NOMO-1 treated with dmso at 0.1 percent for 144 hours (cell line): ENCODE results near the gene HAGHL.
A peak's percentile ranks its signal among the peaks of the same experiment; 100 is the strongest.
"Not testable (repeated sequence)": the region's sequence is repeated elsewhere in the genome, so short reads cannot be mapped to it uniquely, and the experiment has no call there.

Source experiments
- DNase-seq: peaks from one replicate; lab custom pipeline; 2025; ENCODE audit not compliant: unreplicated experiment; lab: John Stamatoyannopoulos, UW

Gene HAGHL

DNA sequence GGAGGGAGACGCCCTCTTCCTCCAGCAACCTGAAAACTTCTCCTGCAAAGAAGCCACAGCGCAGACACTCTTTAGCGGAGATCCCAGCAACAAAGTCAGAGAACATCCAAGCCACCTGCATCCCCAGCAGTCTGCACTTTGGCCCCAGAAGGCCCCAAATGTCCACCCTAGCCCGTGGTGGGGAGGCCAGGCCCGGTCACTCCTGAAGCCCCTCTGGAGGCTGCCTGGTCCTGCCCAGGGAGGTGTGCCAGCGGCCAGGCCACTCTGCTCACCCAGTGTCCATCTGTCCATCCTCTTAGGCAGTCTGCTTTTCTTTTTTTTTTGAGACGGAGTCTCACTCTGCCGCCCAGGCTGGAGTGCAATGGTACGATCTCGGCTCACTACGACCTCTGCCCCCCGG lies 5.4 kb downstream of the HAGHL start:
- DNase-seq, result no peak

DNA sequence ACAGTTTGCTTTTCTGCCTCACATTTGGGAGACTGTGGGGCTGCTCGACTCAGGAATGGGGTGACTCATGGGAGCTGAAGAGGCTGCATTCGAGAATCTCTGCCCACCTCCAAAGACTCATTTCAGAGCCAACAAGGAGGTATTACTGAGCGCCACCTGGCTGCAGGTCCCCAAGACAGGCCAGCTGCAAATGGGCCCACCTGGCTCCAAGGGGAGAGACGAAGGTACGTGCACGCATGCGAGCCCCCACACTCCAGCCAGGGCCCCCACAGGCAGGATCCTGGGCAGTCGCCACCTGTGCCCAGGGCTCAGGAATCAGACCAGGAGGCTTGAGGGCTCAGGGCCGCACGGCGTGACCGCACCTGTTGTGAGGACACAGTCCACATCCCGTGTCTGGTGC lies 6.0 kb downstream of the HAGHL start:
- no peak for DNase-seq

DNA sequence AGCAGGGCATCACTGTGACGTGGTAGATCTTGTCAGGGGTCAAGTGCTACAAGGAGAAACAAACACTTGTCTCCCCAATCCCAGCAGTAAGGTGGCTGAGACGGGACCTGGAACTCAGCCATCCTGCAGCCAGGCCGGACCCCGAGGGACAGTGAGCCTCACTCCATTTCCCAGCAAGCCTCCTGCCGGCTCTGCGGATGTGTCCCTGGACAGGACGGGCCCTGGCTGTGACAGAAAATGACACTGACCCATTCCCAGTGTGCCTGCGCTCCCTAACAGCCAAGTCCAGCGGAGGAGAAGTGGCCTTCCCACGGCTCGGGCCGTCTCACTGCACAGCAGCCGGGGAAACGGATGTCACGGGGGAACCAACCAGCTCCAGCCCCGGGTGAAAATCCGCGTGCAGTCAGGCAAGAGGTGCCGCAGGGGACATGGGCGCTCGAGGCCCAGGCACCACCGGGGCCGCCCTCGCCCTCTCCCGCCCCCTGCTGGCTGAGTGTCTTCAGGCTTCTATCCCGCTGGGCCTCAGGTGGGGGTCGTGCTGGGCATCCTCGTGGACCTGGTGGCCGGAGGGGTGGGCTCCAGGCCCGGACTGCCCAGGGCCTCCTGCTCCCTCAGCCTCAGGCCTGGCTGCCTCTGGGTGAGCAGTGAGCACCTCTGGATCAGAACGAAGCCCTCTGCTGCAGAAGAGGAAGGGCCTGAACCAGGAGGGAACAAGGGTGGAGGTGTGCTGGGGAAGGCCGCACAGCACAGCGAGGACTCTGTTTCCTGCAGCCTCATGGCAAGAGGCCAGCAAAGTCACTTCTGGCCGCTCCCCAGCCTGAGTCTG lies 6.7 kb downstream of the HAGHL start:
- no peak for DNase-seq

DNA sequence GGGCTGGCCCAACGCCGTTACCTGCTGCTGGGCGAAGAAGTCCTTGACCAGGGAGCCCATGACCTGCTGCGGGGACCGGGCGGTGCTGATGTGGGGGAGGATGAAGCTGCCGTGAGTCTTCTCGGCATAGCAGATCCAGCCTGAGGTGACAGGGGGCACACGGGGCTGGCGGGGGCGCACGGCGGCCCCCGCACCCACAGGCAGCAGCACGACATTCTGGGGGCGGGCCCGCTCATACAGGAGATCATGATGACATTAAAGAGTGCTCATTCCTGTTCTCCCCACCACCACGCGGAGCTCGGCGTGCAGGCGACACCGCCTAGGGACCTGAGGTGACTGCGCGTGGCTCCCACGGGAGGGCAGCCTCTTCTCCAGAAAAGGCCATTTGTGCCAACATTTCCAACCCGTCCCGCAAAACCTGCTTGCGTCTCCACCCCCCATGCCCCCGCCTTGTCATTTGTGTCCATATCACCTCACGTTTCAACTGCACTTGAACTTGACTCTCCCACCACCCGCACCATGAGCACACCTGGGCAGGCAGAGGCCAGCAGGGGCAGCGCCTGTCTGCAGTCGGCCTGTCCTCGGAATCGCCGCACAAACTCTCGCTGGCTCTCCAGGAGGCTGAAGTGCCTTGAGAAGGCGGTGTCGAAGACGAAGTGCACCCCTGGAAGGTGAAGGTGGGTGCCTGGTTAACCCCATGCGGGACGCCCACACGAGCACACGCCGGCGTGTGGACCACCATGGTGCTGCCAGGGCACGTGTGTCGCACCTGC lies 7.5 kb downstream of the HAGHL start:
- DNase-seq, result no peak

DNA sequence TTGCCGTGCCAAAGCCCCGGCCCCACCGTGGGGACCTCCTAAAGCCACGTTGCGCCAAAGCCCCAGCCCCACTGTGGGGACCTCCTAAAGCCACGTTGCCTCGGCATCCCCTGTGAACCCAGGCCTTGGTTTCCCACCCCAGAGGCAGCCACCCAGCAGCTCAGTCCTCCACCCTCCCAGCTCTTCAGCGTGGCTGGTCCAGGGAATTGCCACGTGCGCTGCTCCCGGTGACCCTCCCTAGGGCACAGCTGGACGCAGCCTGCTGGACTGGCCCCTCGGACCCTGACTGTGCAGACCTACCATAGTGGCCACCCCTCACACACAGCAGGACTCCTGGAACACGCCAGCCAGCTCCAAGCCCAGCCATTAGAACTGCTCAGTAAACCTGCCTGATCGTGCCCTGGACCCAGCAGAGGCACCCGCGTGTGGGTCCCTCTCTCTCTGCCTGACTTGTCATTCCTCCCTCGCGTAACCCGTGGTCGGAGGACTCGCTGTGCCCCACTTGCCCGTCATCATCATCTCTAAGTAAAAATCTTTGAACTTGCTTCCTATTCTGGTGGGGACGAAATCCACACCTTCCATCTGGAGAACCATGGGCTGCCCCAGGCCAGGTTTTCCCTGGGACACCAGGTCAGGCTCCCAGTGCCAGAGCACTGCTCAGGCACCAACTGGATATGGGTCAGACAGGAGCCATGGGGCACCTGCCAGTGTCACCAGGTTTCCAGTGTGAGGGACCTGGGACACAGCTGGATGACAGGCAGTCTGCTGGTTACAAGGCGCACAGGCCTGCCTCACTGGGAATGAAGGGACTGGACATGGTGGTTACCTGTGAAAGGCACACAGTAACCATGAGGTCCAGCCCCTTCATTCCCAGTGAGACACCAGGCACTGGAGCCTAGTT lies 8.3 kb downstream of the HAGHL start:
- DNase-seq, result no peak

DNA sequence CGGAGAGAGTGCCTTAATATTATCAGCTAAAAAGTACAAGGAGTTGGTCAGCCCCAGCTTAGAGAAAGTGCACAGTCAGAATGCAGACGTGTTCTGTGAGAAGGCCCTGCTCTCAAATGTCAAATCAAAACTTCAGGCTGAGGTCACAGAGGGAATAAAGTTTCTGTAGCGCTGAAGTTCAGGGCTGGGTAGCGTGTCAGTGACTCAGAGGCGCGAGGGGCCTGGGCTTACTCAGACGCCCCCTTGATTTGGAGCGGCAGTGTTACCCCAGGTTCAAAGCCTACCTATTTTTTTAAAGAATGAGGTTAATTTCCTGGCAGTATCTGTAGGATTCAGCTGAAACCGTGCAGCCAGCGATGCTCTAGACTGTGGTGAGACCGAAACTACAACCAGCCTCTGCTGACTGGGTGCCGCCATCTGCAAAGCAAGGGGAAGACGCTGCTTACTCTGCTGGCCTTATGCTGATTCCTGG lies 9.1 kb downstream of the HAGHL start:
- DNase-seq, result no peak

DNA sequence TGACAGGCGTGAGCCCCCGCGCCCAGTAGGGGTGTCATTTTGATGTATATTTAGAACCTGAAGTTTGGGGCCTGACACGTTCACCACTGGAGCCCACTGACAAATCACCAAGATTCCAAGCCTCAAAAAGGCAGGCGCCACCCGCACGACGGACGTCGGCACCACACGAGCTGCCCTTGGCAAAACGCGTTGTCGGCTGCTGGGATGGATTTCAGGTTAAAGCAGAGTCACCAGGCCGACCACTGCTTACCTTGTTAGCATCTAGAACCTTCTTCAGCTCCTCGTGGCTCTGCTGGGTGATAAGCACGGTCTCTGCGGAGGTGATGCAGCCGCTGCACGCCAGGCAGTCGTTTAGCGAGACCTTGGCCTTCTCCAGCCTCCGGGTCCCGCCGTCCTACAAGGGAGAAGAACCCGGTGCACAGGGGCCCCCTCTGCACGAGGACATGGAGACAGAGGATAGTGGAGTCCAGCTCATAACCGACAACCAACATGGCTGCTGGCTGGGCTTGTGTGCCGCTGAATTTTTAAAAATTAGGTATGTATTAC lies 10.1 kb downstream of the HAGHL start:
- DNase-seq, result no peak

DNA sequence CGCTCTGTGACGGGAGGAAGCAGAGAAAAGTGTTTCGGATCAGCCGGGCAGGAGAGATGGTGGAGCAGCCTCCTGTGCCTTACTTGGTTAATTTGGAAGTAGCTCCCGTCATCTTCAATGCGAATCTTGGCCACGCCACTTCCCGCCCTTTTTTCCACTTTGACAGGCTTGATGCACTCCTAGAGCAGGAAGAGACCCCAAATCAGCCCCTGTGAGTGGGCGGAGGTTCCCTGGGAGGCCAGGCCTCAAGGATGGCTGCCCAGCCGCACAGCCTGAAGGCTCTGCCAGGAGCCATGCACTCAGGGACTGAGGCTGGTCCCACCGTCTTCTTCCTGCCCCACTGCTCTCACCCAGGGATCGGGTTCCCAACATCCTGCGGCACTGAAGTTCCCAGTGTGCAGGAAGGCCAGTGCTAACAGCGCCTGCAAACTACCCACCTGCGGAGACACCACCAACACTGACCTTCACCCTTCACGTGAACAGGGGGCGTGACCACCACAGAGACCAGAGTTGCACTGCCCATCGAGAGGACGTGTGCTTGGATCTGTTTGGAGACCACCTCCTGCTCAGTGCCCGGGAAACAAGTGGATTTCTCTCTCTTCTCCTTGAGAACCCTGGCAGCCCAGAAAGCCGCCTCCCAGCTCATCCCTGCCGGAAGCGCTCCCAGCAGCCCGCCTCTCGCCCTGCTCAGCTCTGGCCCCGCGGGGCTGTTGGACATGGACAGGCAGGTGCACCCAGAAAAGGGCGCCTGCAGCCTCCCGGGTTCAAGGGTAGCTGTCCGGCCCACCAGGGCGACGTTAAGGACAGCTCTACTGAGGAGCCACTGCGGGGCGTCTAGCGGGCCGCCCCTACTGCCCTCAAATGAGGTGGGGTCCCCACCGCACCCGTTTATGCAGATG lies 12.9 kb downstream of the HAGHL start:
- no peak for DNase-seq

DNA sequence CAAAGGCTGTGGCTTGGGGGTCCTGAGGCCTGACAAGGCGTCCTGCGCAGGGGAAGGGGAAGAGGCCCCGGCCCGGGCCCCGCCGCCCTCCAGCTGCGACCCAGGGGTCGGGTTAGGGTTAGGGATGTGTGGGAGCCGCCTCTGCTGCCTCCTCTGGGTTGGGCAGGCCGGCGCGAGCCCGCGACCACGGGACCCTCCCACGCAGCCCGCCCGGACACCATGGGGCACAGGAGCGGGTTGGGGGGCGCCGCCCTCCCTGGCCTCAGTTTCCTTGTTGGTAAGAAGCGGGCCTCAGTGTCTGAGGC lies 13.5 kb downstream of the HAGHL start:
- no peak for DNase-seq

DNA sequence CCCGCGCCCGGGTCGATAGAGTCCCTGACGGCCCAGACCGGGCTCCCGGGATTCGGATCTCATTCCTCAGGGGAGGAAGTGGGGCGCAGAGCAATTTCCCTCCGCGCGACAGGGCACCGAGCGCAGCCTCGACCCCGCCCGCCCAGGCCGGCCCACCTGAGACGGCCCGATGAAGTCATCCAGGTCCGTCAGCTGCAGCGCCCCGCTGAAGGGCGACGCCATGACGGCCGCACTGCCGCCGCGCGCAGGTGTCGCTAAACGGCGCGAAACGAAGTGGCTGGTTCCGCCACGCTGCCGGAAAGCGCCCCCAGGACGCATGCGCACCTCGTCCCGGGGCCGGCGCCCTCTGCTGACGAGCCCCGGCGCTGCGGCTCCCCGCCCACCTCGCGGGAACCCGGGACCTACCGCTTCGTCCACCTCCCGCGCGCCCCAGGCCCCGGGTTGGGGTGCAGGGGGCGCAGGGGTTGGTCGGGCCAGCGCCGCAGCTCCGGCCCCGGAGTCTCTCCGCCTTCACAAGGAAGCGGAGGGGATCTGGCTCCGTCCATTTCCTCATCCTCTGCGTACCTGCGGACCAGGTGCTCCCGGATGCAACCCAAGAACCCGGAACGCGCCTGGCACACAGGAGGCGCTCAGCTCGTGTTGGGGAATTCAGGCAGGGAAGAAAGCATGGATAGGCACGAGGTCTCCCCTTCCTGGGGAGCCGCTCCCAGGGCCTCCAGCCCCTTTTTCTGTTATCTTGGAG lies 14.0 kb downstream of the HAGHL start, which contains the start of gene CIAO3:
Gene CIAO3 (minus strand): TSS at position 234 of the 742 bp plus-strand sequence. CDS start 12 bp downstream, at position 222.
- DNase-seq, result peak; percentile 52

DNA sequence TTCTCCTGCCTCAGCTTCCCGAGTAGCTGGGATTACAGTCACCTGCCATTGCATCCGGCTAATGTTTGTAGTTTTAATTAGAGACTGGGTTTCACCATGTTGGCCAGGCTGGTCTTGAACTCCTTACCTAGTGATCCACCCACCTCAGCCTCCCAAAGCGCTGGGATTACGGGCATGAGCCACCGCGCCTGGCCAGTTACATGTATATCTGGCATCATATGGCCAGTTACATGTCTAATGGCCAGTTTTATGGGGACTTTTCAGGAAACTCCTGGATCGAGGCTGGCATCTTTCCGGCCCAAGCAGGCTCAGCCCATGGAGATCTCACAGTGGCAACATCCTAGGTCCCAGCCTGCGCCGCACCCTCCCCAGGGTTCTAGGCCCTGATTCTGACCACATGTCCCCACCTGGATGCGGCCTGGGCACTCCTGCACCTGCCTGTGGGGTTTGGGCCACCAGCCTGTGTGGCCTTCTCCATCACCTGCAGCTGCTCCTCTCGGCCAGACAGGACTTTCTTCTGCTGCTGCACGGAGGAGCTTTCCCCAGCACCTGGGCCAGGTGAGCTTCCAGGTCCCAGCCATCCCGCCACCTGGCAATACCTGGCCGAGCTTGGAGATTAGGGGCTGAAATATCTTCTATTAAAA lies 15.2 kb downstream of the HAGHL start:
- DNase-seq, result no peak

DNA sequence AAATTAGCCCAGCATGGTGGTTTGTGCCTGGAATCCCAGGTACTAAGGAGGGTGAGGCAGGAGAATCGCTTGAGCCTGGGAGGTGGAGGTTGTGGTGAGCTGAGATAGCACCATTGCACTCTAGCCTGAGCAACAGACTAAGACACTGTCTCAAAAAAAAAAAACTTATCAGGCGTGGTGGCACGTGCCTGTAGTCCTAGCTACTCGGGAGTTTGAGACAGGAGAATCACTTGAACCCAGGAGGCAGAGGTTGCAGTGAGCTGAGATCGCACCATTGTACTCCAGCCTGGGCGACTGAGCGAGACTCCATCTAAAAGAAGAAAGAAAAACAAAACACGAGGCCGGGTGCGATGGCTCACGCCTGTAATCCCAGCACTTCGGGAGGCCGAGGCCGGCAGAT lies 16.0 kb downstream of the HAGHL start:
- DNase-seq, result not testable (repeated sequence)

DNA sequence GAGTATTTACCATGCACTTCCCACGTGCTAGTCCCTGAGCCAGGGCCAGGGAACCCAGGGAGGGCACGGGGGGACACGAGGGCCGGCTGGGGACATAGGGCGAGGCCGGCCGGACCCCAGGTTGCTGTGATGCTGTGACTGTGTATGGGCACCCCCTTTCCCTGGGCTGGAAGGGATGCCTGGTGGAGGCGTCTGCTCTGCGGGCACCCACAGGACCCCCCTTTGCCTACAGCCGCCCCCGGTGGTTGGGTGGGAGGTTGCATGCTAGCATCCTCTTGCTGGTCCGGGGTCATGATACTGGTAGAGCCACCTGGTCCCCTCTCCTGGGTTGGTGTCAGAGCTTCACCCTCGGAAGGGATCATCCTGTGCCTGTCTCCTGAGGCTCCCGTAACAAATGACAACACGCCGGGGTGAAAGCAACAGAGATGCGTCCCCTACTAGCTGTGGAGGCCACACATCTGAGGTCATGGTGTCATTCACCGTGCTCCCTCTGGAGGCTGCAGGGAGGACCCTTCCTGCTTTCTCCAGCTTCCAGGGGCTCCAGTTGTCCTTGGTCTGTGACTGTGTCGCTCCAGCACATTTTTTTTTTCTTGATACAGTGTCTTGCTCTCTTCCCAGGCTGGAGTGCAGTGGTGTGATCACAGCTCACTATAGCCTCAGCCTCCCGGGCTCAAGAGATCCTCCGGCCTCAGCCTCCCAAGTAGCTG lies 17.0 kb downstream of the HAGHL start:
- DNase-seq, result no peak

DNA sequence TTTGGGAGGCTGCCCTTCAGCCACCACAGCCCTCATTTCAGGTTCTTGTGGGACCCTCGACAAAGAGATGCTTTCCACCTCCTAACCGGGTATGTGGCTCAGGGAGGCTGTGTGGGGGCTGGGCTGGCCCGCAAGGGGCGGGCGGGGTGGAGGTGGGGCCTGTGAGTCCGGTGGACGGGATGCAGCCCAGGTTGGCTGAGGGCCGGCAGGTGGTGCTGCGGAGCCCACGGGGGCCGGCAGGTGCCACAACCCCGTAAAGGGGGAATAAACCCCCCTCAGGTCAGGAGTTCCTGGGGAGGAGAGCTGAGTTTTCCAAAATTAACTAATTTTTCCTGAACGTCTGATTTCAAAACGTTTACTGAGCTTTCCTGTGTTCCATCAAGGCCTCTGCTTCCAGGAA lies 18.8 kb downstream of the HAGHL start:
- no peak for DNase-seq

DNA sequence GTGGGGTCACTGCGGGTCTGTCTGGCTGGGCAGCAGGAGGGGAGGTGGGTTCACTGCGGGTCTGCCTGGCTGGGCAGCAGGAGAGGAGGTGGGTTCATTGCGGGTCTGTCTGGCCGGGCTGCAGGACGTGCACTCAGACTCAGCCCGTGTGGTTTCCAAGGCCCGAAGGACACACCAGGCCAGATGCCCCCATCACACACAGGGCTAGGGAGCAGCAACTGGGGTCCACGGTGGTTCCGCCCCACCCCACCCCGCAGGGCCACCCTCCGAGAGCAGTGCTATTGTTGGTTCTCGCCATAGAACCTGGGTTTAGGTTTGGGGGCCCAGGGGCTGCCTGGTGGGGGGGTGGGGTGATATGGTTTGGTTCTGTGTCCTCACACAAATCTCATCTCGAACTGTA lies 19.7 kb downstream of the HAGHL start:
- DNase-seq, result no peak

DNA sequence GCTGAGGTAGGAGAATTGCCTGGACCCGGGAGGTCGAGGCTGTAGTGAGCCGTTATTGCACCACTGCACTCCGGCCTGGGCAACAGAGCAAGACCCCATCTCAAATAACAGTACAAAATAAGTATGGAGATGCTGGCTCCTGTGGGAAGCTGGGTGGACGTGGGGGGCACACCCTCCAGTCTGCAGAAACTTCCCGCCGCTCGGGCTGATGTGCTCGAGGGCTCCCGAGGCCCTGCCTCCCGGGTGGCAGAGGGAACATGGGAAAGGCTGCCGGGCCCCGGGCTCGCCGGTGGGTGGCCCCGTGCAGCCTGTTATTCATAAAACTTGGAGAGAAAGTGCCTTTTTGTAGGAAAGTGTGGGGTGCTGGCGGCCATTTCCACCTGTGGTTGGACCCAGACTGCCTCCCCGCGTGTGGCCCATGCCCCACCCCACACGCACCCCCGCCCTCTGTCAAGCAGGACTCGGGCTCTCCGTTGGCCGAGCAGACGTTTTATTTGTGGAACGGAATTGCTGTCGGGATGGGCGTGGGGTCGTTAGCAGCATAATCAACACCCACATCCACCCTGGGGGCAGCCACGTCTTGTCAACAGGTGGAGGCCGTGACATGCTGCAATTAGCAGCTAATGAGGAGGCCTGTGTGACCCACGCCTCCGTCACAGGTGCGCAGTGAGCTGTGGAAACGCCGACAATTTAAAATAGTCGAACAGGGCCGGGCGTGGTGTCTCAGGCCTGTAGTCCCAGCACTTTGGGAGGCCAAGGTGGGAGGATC lies 21.3 kb downstream of the HAGHL start:
- DNase-seq, result no peak

DNA sequence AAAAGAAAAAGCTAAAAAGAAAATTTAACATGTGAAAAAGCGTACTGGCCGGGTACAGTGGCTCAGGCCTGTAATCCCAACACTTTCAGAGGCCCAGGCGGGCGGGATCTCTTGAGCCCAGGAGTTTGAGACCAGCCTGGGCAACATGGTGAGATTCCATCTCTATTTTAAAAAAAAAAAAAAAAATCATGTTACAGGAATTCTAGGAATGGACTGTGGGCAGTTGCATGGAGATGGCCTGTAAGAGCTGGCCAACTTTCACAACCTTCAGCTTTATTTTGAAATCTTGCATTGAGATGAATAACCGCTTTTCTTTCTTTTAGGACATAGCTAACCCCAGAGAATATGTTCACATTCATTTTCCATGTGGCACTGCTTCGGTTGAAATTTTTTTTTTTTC lies 22.1 kb downstream of the HAGHL start:
- no peak for DNase-seq

DNA sequence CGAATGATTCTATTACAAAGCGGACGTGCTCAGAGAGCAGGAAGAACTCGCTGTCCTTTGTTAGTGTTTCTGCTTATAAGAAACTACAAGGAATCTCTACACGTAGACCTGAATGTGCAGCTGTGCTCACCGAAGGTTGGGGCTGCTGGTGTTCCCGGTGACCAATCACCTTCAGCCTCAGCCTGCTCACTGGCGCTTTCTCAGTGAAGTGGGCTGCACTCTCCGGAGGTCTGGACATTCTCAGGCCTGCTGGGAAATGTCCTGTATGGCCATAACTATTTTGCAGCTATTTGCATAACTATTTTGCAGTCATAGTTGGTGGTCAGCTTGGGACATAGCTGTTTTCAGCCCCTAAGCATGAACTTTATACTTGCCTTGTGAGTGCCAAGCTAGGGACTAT lies 23.6 kb downstream of the HAGHL start:
- DNase-seq, result no peak
